ENCODE results near the gene SRPK2. TPM values are rescaled to one million over a fixed set of nuclear protein-coding genes. Genes with fewer than 3 reads are reported as not detected.
A peak's percentile ranks its signal among the peaks of the same experiment; 100 is the strongest.
"Not testable (repeated sequence)": the region's sequence is repeated elsewhere in the genome, so short reads cannot be mapped to it uniquely, and the experiment has no call there.

SRPK2 gene
- total RNA-seq, 1 experiment from 2014 or later: 59.8 TPM

DNA sequence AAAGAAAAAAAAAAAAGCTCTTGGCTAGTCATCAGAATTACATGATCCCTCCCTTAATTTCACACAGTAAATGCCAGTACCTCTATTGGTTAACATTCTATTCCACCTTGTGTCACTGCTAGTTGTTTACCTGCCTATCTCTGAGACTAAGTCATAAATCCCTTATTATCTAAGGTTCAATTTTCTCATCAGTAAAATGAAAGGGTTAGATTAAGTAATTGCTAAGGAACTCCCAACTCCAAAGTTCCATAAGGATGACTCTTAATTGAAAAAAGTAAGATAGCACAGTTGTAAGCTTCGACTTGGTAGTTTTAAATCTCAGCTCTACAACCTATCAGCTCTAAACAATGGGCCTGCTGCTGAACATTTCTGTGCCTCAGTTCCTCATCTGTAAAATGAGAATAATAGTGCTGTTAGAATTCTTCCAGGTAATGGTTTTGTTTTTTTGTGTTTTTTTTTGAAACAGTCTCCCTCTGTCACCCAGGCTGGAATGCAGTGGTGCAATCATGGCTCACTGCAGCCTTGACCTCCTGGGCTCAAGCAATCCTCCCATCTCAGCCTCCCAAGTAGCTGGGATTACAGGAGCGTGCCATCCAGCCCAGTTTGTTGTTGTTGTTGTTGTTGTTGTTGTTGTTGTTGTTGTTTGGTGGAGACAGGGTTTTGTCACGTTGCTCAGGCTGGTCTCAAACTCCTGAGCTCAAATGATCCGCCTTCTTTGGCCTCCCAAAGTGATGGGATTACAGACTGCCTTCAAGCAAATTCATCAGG lies 35.6 kb downstream of the SRPK2 start:
- Histone ChIP-seq H3K9me3 (ENCODE audit: low read depth, low read length, poor library complexity, severe bottlenecking) (no peaks in the 10 kb centered on the region), H3K4me3 (ENCODE audit: low read depth, low read length, poor library complexity, severe bottlenecking) (no peak overlapping the region), H3K27me3 (replicated peaks; ENCODE audit: insufficient read depth, low read depth, low read length, poor library complexity) (no peaks in the 10 kb centered on the region), H3K27ac (ENCODE audit: low read depth, low read length, poor library complexity, severe bottlenecking) (no peak overlapping the region), H3K36me3 (ENCODE audit: insufficient read depth, low read length, poor library complexity, severe bottlenecking) (no peaks in the 10 kb centered on the region), H3K4me1 (ENCODE audit: insufficient read depth, low read length, poor library complexity, severe bottlenecking) (peaks cover 30% of the 10 kb centered on the region)
- no peak for DNase-seq (ENCODE audit: low spot score)
- TF ChIP-seq, protein P1, sequence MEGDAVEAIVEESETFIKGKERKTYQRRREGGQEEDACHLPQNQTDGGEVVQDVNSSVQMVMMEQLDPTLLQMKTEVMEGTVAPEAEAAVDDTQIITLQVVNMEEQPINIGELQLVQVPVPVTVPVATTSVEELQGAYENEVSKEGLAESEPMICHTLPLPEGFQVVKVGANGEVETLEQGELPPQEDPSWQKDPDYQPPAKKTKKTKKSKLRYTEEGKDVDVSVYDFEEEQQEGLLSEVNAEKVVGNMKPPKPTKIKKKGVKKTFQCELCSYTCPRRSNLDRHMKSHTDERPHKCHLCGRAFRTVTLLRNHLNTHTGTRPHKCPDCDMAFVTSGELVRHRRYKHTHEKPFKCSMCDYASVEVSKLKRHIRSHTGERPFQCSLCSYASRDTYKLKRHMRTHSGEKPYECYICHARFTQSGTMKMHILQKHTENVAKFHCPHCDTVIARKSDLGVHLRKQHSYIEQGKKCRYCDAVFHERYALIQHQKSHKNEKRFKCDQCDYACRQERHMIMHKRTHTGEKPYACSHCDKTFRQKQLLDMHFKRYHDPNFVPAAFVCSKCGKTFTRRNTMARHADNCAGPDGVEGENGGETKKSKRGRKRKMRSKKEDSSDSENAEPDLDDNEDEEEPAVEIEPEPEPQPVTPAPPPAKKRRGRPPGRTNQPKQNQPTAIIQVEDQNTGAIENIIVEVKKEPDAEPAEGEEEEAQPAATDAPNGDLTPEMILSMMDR (conservative IDR thresholded peaks at IDR 0.05; ENCODE audit: low read depth, low read length): no peak
- no peak for TF ChIP-seq EZH2 (IDR thresholded peaks at IDR 0.05; ENCODE audit: borderline replicate concordance, low read depth, low read length, poor library complexity, severe bottlenecking)
- intact Hi-C loops (cut with micrococcal nuclease; ENCODE audit: unreplicated experiment): no loop called here
- no TSS peak for BruUV-seq (replicated peaks)
- POLR2A ChIA-PET (ENCODE audit: low non-redundant PET): no interaction called here
- CTCF ChIA-PET: no interaction called here

DNA sequence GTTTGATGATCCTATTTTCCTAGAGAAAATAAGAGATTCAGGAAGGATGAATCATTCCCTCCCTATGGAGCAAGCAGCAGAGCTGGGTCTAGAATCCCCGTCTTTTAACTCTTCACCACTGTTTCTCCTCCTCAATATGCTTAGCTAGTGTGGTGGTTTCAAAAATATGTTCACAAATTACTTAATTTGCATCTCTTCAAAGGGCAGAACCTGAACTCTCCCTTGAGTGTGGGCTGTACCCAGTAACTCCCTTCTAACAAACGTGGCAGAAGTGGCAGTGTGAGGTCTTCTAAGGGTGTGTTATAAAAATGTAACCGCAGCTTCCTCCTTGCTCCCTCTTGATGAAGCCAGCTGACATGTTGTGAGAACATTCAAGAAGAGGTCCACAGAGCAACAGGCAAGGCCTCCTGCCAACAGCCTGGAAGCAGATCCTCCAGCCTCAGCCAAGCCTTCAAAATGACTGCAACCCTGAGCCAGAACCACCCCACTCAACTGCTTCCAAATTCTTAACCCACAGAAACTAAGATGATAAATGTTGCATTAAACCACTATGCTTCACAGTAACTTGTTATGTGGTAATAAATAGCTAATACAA lies 36.6 kb downstream of the SRPK2 start:
- DNase-seq (ENCODE audit: low spot score): peak; percentile 75
- Histone ChIP-seq H3K4me3 (ENCODE audit: low read depth, low read length, poor library complexity, severe bottlenecking) (no peak overlapping the region), H3K4me1 (ENCODE audit: insufficient read depth, low read length, poor library complexity, severe bottlenecking) (peaks cover 36% of the 10 kb centered on the region), H3K27me3 (replicated peaks; ENCODE audit: insufficient read depth, low read depth, low read length, poor library complexity) (no peaks in the 10 kb centered on the region), H3K9me3 (ENCODE audit: low read depth, low read length, poor library complexity, severe bottlenecking) (no peaks in the 10 kb centered on the region), H3K27ac (ENCODE audit: low read depth, low read length, poor library complexity, severe bottlenecking) (peak overlapping the region; percentile 24), H3K36me3 (ENCODE audit: insufficient read depth, low read length, poor library complexity, severe bottlenecking) (no peaks in the 10 kb centered on the region)
- ChIA-PET POLR2A (ENCODE audit: low non-redundant PET) (interaction anchor here (0.5 kb wide), 1 partner anchor 58 kb away, joined by 5 read pairs; no protein-coding TSS in a partner anchor), CTCF (no interaction called here)
- intact Hi-C loops (cut with micrococcal nuclease; ENCODE audit: unreplicated experiment): no loop called here
- TF ChIP-seq, protein P1 (conservative IDR thresholded peaks at IDR 0.05; ENCODE audit: low read depth, low read length): no peak
- TF ChIP-seq EZH2 (IDR thresholded peaks at IDR 0.05; ENCODE audit: borderline replicate concordance, low read depth, low read length, poor library complexity, severe bottlenecking): no peak
- BruUV-seq (replicated peaks): no TSS peak

DNA sequence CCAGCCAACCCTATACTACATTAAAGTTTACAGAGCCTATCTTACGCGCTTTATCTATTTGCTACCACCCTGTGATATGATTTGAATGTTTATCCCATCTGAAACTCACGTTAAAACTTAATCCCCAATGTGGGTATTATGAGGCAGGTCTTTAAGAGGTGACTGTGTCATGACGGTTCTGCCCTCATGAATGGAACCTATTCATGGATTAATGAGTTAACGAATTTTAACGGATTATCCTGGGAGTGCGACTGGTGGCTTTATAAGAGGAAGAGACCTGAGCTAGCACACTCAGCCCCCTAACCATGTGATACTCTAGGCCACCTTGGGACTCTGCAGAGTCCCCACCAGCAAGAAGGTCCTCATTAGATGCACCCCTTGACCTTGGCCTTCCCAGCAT lies 37.8 kb downstream of the SRPK2 start:
- H3K27ac ChIP-seq (ENCODE audit: low read depth, low read length, poor library complexity, severe bottlenecking): no peak overlapping the region
- ChIA-PET CTCF (interaction anchor here (0.7 kb wide), 1 partner anchor 803 kb away, joined by 3 read pairs; no protein-coding TSS in a partner anchor), POLR2A (ENCODE audit: low non-redundant PET) (no interaction called here)
- H3K9me3 ChIP-seq (ENCODE audit: low read depth, low read length, poor library complexity, severe bottlenecking): no peaks in the 10 kb centered on the region
- H3K27me3 ChIP-seq (replicated peaks; ENCODE audit: insufficient read depth, low read depth, low read length, poor library complexity): no peaks in the 10 kb centered on the region
- TF ChIP-seq, protein P1 (conservative IDR thresholded peaks at IDR 0.05; ENCODE audit: low read depth, low read length): no peak
- no peak for TF ChIP-seq EZH2 (IDR thresholded peaks at IDR 0.05; ENCODE audit: borderline replicate concordance, low read depth, low read length, poor library complexity, severe bottlenecking)
- DNase-seq (ENCODE audit: low spot score): no peak
- no TSS peak for BruUV-seq (replicated peaks)
- peaks cover 48% of the 10 kb centered on the region for H3K4me1 ChIP-seq (ENCODE audit: insufficient read depth, low read length, poor library complexity, severe bottlenecking)
- H3K36me3 ChIP-seq (ENCODE audit: insufficient read depth, low read length, poor library complexity, severe bottlenecking): no peaks in the 10 kb centered on the region
- H3K4me3 ChIP-seq (ENCODE audit: low read depth, low read length, poor library complexity, severe bottlenecking): no peak overlapping the region
- intact Hi-C loops (cut with micrococcal nuclease; ENCODE audit: unreplicated experiment): no loop called here

DNA sequence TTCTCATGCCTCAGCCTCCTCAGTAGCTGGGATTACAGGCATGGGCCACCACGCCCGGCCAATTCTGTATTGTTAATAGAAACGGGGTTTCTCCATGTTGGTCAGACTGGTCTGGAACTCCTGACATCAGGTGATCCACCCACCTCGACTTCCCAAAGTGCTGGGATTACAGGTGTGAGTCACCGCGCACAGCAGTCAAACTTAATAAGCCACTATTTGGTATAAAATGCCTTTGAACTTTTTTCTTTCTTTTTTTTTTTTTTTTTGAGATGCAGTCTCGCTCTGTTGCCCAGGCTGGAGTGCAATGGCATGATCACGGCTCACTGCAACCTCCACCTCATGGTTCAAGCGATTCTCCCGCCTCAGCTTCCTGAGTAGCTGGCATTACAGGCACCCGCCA lies 40.5 kb downstream of the SRPK2 start:
- H3K27me3 ChIP-seq (replicated peaks; ENCODE audit: insufficient read depth, low read depth, low read length, poor library complexity); H3K27ac ChIP-seq (ENCODE audit: low read depth, low read length, poor library complexity, severe bottlenecking); DNase-seq (ENCODE audit: low spot score); H3K36me3 ChIP-seq (ENCODE audit: insufficient read depth, low read length, poor library complexity, severe bottlenecking); POLR2A ChIA-PET (ENCODE audit: low non-redundant PET); CTCF ChIA-PET; H3K9me3 ChIP-seq (ENCODE audit: low read depth, low read length, poor library complexity, severe bottlenecking); H3K4me3 ChIP-seq (ENCODE audit: low read depth, low read length, poor library complexity, severe bottlenecking); intact Hi-C loops (cut with micrococcal nuclease; ENCODE audit: unreplicated experiment); BruUV-seq (replicated peaks): not testable (repeated sequence)
- peaks cover 43% of the 10 kb centered on the region for H3K4me1 ChIP-seq (ENCODE audit: insufficient read depth, low read length, poor library complexity, severe bottlenecking)
